SK-N-MC (cell line): Measurements from ENCODE around the gene DDIAS.
"Not testable (repeated sequence)": the region's sequence is repeated elsewhere in the genome, so short reads cannot be mapped to it uniquely, and the experiment has no call there.

Experiments
- EZH2 ChIP-seq: fragments of 200-600 bp; sonication (generic); IDR thresholded peaks from one replicate; pipeline ENCODE4 v1.6.1; 2017; ENCODE audit warnings: antibody characterized with exemption
- FOXP2 ChIP-seq: optimal IDR thresholded peaks from 2 replicates; pipeline ENCODE3; 2011; ENCODE audit warnings: mild to moderate bottlenecking, moderate library complexity; ENCODE audit not compliant: insufficient read depth; ENCODE audit errors: extremely low read length, control extremely low read depth
- POLR2AphosphoS5 ChIP-seq: IDR thresholded peaks from 2 replicates; pipeline ENCODE4 v1.6.1; 2012; ENCODE audit warnings: mild to moderate bottlenecking, low read depth, low read length, borderline replicate concordance

- TF ChIP-seq POLR2AphosphoS5, EZH2, FOXP2: not testable (repeated sequence)
These were observed 21.0 kb downstream of the DDIAS start for GRCh38 chr11:82922396-82923173.
